Loucy (cell line): ENCODE measurements around the gene NEK6.

Experiments
- H2AFZ ChIP-seq: fragments of 200-600 bp; sonication (generic); 2 replicates; pipeline ENCODE4 v1.6.0; 2016; ENCODE audit warnings: antibody characterized with exemption, mild to moderate bottlenecking, low read length, moderate library complexity
- H3F3A ChIP-seq: fragments of 200-600 bp; 2 replicates; pipeline ENCODE4 v1.6.0; 2016; ENCODE audit warnings: antibody characterized with exemption, low read depth, mild to moderate bottlenecking
- H3K27me3 ChIP-seq: fragments of 200-600 bp; sonication (generic); 2 replicates; pipeline ENCODE4 v1.6.1; 2014; ENCODE audit warnings: low read length, mild to moderate bottlenecking; ENCODE audit not compliant: insufficient read depth, poor library complexity, severe bottlenecking
- H3K36me3 ChIP-seq: fragments of 200-600 bp; sonication (generic); 2 replicates; pipeline ENCODE4 v1.6.1; 2016; ENCODE audit warnings: low read length; ENCODE audit not compliant: insufficient read depth
- H3K4me1 ChIP-seq: fragments of 200-600 bp; sonication (generic); 2 replicates; pipeline ENCODE4 v1.5.1; 2014; ENCODE audit warnings: low read length, mild to moderate bottlenecking; ENCODE audit not compliant: insufficient read depth, poor library complexity, severe bottlenecking
- H3K4me2 ChIP-seq: fragments of 200-600 bp; sonication (generic); 2 replicates; pipeline ENCODE4 v1.6.0; 2014; ENCODE audit warnings: antibody characterized with exemption, low read length, low read depth, mild to moderate bottlenecking; ENCODE audit not compliant: poor library complexity, severe bottlenecking
- H3K4me3 ChIP-seq: fragments of 200-600 bp; sonication (generic); 2 replicates; pipeline ENCODE4 v1.5.1; 2014; ENCODE audit warnings: low read length, mild to moderate bottlenecking, mixed read lengths; ENCODE audit not compliant: poor library complexity, severe bottlenecking
- H3K79me2 ChIP-seq: fragments of 200-600 bp; sonication (generic); 2 replicates; pipeline ENCODE4 v1.6.1; 2014; ENCODE audit warnings: low read length; ENCODE audit not compliant: insufficient read depth
- H3K9ac ChIP-seq: fragments of 200-600 bp; sonication (generic); 2 replicates; pipeline ENCODE4 v1.6.0; 2014; ENCODE audit warnings: mild to moderate bottlenecking, low read depth, low read length, moderate library complexity; ENCODE audit not compliant: poor library complexity, severe bottlenecking
- H3K9me2 ChIP-seq: fragments of 200-600 bp; sonication (generic); replicated peaks from 2 replicates; pipeline ENCODE4 v1.6.1; 2016; ENCODE audit warnings: low read depth, low read length, mixed read lengths
- H3K9me3 ChIP-seq: fragments of 200-600 bp; sonication (generic); 2 replicates; pipeline ENCODE4 v1.6.1; 2014; ENCODE audit warnings: mild to moderate bottlenecking, antibody characterized with exemption, low read length, low read depth; ENCODE audit not compliant: insufficient read depth
- H4K20me1 ChIP-seq: fragments of 200-600 bp; sonication (generic); 2 replicates; pipeline ENCODE4 v1.6.0; 2014; ENCODE audit warnings: antibody characterized with exemption, low read length, mild to moderate bottlenecking; ENCODE audit not compliant: insufficient read depth, poor library complexity, severe bottlenecking
- EZH2phosphoT487 ChIP-seq: fragments of 200-600 bp; IDR thresholded peaks from 2 replicates; pipeline ENCODE4 v1.6.1; 2018; ENCODE audit warnings: antibody characterized with exemption, mild to moderate bottlenecking, moderate library complexity, borderline replicate concordance
- TF ChIP-seq, protein P1 (sequence below): fragments of 200-600 bp; sonication (generic); conservative IDR thresholded peaks from 2 replicates; pipeline ENCODE4 v1.5.1; 2014; ENCODE audit warnings: mild to moderate bottlenecking, antibody characterized with exemption, low read length

Gene NEK6

DNA sequence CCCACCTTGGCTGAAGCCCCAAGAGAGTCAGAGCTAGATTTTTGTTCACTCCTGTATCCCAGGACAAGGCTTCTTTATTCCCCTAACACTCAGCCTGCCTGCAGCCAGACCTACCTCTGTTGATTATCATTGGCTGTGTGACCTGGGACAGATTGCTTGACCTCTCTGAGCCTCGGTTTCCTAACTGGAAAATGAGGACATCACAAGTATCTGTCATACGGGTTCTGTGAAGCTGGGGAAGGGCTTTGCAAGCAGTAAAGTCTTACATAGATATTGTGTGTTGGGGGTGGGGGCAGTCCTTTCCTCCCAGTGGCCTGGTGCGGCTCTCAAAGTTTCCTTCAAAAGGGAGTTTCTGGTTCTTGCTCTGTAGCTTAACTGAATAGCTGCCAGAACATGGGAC lies 2.5 kb upstream of the NEK6 start:
- Histone ChIP-seq H3K27me3 (no peaks in the 10 kb centered on the region), H3K4me1 (peaks cover 4% of the 10 kb centered on the region), H3K4me2 (no peak overlapping the region), H3K9ac (no peak overlapping the region), H3K79me2 (no peaks in the 10 kb centered on the region), H3K4me3 (no peak overlapping the region), H3K36me3 (no peaks in the 10 kb centered on the region), H3F3A (no peaks in the 10 kb centered on the region), H3K9me3 (no peaks in the 10 kb centered on the region), H3K9me2 (no peaks in the 10 kb centered on the region), H4K20me1 (no peaks in the 10 kb centered on the region), H2AFZ (no peak overlapping the region)
- TF ChIP-seq EZH2phosphoT487 = no peak
- TF ChIP-seq, protein P1, sequence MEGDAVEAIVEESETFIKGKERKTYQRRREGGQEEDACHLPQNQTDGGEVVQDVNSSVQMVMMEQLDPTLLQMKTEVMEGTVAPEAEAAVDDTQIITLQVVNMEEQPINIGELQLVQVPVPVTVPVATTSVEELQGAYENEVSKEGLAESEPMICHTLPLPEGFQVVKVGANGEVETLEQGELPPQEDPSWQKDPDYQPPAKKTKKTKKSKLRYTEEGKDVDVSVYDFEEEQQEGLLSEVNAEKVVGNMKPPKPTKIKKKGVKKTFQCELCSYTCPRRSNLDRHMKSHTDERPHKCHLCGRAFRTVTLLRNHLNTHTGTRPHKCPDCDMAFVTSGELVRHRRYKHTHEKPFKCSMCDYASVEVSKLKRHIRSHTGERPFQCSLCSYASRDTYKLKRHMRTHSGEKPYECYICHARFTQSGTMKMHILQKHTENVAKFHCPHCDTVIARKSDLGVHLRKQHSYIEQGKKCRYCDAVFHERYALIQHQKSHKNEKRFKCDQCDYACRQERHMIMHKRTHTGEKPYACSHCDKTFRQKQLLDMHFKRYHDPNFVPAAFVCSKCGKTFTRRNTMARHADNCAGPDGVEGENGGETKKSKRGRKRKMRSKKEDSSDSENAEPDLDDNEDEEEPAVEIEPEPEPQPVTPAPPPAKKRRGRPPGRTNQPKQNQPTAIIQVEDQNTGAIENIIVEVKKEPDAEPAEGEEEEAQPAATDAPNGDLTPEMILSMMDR = no peak

DNA sequence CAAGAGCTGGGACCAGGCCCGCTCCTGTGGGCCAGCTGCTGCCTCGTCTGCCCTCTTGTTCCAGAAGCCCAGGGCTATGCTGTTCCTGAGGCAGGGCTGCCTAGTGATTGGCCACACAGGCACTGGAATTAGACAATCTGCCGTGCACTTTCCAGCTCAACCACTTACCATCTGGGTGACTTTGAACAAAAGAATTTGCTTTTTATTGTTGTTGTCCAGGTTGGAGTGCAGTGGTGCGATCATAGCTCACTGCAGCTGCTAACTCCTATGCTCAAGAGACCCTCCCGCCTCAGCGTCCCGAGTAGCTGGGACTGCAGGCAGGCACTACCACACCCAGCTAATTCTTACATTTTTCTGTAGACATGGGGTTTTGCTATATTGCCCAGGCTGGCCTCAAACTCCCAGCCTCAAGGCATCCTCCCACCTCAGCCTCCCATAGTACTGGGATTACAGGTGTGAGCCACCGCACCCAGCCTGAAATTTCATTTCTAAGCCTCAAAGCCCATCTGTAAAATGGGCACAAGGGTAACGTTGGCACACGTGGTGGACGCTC lies 1.2 kb upstream of the NEK6 start:
- Histone ChIP-seq H3K9me3 (no peaks in the 10 kb centered on the region), H3K4me3 (no peak overlapping the region), H2AFZ (no peak overlapping the region), H3K9ac (no peak overlapping the region), H3K9me2 (no peaks in the 10 kb centered on the region), H3K4me1 (peaks cover 4% of the 10 kb centered on the region), H3K36me3 (no peaks in the 10 kb centered on the region), H3F3A (no peaks in the 10 kb centered on the region), H3K27me3 (no peaks in the 10 kb centered on the region), H4K20me1 (no peaks in the 10 kb centered on the region), H3K4me2 (no peak overlapping the region), H3K79me2 (no peaks in the 10 kb centered on the region)
- TF ChIP-seq, protein P1 = no peak
- TF ChIP-seq EZH2phosphoT487 = no peak

DNA sequence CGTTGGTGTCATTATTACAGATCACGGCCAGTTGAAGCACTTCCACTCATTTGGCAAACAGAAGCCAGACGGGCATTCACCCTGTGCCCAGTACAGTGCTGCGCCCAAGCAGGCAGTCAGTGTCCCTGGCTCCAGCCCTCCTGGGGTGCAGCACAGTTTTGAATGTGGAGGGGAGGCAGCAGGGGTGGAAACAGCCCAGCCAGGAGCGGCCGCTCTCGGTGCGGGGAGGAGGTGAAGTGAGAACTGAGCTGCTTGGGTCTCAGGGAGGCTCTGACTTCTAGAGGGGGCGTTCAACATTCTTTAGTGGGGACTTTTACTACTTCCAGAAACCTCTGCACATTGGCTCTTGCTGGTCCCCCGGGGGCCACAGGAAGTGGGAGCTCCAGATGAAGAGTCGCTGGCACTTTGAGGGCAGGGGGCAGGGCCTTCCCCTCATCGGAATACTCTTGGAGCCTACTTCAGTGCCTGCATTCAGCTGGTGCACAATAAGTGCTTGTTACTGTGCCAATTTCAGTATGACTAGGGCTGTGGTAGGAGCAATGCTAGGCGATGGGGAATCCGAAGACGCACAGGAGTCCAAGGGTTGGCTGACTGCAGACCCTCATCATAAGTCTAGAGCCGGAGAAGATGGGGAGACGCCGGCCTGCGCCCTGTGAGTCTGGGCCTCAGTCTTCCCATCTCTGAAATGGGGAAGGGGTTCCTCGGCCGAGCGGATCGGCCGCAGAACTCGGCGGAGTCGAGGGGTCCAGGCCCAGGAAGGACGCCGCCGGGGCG lies 492 bp upstream of the NEK6 start:
- no peak overlapping the region for H3K9ac ChIP-seq
- no peaks in the 10 kb centered on the region for H3F3A ChIP-seq
- no peak overlapping the region for H2AFZ ChIP-seq
- no peaks in the 10 kb centered on the region for H3K27me3 ChIP-seq
- no peak for TF ChIP-seq EZH2phosphoT487
- TF ChIP-seq, protein P1 = no peak
- no peaks in the 10 kb centered on the region for H3K36me3 ChIP-seq
- no peak overlapping the region for H3K4me2 ChIP-seq
- H3K4me1 ChIP-seq = peaks cover 4% of the 10 kb centered on the region
- H4K20me1 ChIP-seq = no peaks in the 10 kb centered on the region
- no peaks in the 10 kb centered on the region for H3K79me2 ChIP-seq
- H3K4me3 ChIP-seq = no peak overlapping the region
- no peaks in the 10 kb centered on the region for H3K9me3 ChIP-seq
- no peaks in the 10 kb centered on the region for H3K9me2 ChIP-seq
